HFFc6 (cell line): Measurements from ENCODE around the gene NOTUM. TPM values are rescaled to one million over a fixed set of nuclear protein-coding genes. Genes with fewer than 3 reads are reported as not detected.
A peak's percentile ranks its signal among the peaks of the same experiment; 100 is the strongest.

ENCODE experiments used
- DNase-seq: peaks from one replicate; pipeline ENCODE4 v3.0.0-alpha.2; 2018
- H3K27ac Mint-ChIP-seq: 2 replicates; pipeline ENCODE4 v1.8.0; 2020; ENCODE audit warnings: mild to moderate bottlenecking, mixed read lengths
- H3K27me3 Mint-ChIP-seq: 2 replicates; pipeline ENCODE4 v1.8.0; 2021; ENCODE audit warnings: mild to moderate bottlenecking, moderate library complexity, mixed read lengths; ENCODE audit not compliant: insufficient read depth
- H3K36me3 Mint-ChIP-seq: 2 replicates; pipeline ENCODE4 v1.8.0; 2021; ENCODE audit warnings: low read depth, mixed read lengths
- H3K4me1 Mint-ChIP-seq: 2 replicates; pipeline ENCODE4 v1.8.0; 2020; ENCODE audit warnings: low read depth, mixed read lengths
- H3K4me3 Mint-ChIP-seq: 2 replicates; pipeline ENCODE4 v1.8.0; 2020; ENCODE audit warnings: mild to moderate bottlenecking, moderate library complexity, mixed read lengths
- H3K9me3 Mint-ChIP-seq: 2 replicates; pipeline ENCODE4 v1.8.0; 2020; ENCODE audit warnings: mild to moderate bottlenecking, mixed read lengths
- CTCF ChIP-seq: fragments of 200-600 bp; sonication (generic); IDR thresholded peaks from 2 replicates; pipeline ENCODE4 v1.5.0; 2021; ENCODE audit warnings: antibody characterized with exemption, mild to moderate bottlenecking
- total RNA-seq, 6 experiments: library from RNA; stranded (reverse); fragmentation: NEBNext Ultra II Directional; extraction: Animal tissue kit (Norgen Biotek cat#: 25700); gene quantifications; 2 replicates in 1 of 6; 3 replicates in 5 of 6; pipeline ENCODE4 v1.2.3, GENCODE V29; 2021

The NOTUM gene
- total RNA-seq, 6 experiments from 2014 or later, result 0.10 to 0.14 TPM; not detected in 4

- H3K4me3 Mint-ChIP-seq, result peak overlapping the region; percentile 60; the same call in 1 of the 2 replicates
- H3K27me3 Mint-ChIP-seq, result peaks cover 2% of the 10 kb centered on the region
- no peaks in the 10 kb centered on the region for H3K36me3 Mint-ChIP-seq
- TF ChIP-seq CTCF, result no peak
- H3K4me1 Mint-ChIP-seq, result peaks cover 6% of the 10 kb centered on the region; the same call in 1 of the 2 replicates
- peaks cover 6% of the 10 kb centered on the region for H3K9me3 Mint-ChIP-seq
- DNase-seq, result peak; percentile 34
- no peak overlapping the region for H3K27ac Mint-ChIP-seq
Observed at GRCh38 chr17:81967533-81968395, 6.8 kb upstream of the NOTUM start.

GRCh38 chr17:81967244-81967532 is 6.2 kb upstream of the NOTUM start:
- H3K27ac Mint-ChIP-seq, result no peak overlapping the region
- H3K4me1 Mint-ChIP-seq, result peaks cover 6% of the 10 kb centered on the region; the same call in 1 of the 2 replicates
- DNase-seq, result no peak
- H3K9me3 Mint-ChIP-seq, result peaks cover under 1% of the 10 kb centered on the region; the same call in 1 of the 2 replicates
- H3K4me3 Mint-ChIP-seq, result no peak overlapping the region
- H3K27me3 Mint-ChIP-seq, result peaks cover 4% of the 10 kb centered on the region
- H3K36me3 Mint-ChIP-seq, result no peaks in the 10 kb centered on the region
- TF ChIP-seq CTCF, result no peak

- Mint-ChIP-seq H3K4me1 (peaks cover 6% of the 10 kb centered on the region; the same call in 1 of the 2 replicates), H3K36me3 (no peaks in the 10 kb centered on the region), H3K9me3 (no peaks in the 10 kb centered on the region), H3K27ac (no peak overlapping the region), H3K4me3 (no peak overlapping the region), H3K27me3 (peaks cover 5% of the 10 kb centered on the region)
- no peak for TF ChIP-seq CTCF
- no peak for DNase-seq
Observed at GRCh38 chr17:81966343-81967243, 5.6 kb upstream of the NOTUM start.

GRCh38 chr17:81964081-81964849 is 3.3 kb upstream of the NOTUM start:
- Mint-ChIP-seq H3K27ac (no peak overlapping the region), H3K36me3 (no peaks in the 10 kb centered on the region), H3K4me3 (no peak overlapping the region), H3K27me3 (peaks cover 4% of the 10 kb centered on the region), H3K4me1 (peaks cover 6% of the 10 kb centered on the region; the same call in 1 of the 2 replicates), H3K9me3 (no peaks in the 10 kb centered on the region)
- no peak for DNase-seq
- no peak for TF ChIP-seq CTCF
